ENCODE results near the gene LGALS9.
A peak's percentile ranks its signal among the peaks of the same experiment; 100 is the strongest.
"Not testable (repeated sequence)": the region's sequence is repeated elsewhere in the genome, so short reads cannot be mapped to it uniquely, and the experiment has no call there.

LGALS9 gene

GRCh38 chr17:27631897-27632725, 1.1 kb downstream of the LGALS9 start:
- peak in 1 of 2 experiments; percentile 20 for DNase-seq

- DNase-seq = peak; percentile 35 to 36
These were observed 1.8 kb downstream of the LGALS9 start for GRCh38 chr17:27632766-27633165.

GRCh38 chr17:27633312-27634025, 2.5 kb downstream of the LGALS9 start:
- DNase-seq = no peak

- no peak for DNase-seq
These were observed 3.0 kb downstream of the LGALS9 start for GRCh38 chr17:27634026-27634335.

GRCh38 chr17:27634776-27635175, 3.8 kb downstream of the LGALS9 start:
- DNase-seq = peak in 1 of 2 experiments; percentile 11

GRCh38 chr17:27635275-27635823, 4.4 kb downstream of the LGALS9 start:
- DNase-seq = peak; percentile 91

GRCh38 chr17:27636005-27636520, 5.1 kb downstream of the LGALS9 start:
- DNase-seq = not testable (repeated sequence)

GRCh38 chr17:27637818-27638217, 6.8 kb downstream of the LGALS9 start:
- DNase-seq = not testable (repeated sequence)

GRCh38 chr17:27638415-27638914, 7.5 kb downstream of the LGALS9 start:
- DNase-seq = not testable (repeated sequence)

- DNase-seq = no peak
These were observed 9.8 kb downstream of the LGALS9 start for GRCh38 chr17:27640790-27641189.

- DNase-seq = no peak
These were observed 13.6 kb downstream of the LGALS9 start for GRCh38 chr17:27644586-27644985.

- not testable (repeated sequence) for DNase-seq
These were observed 14.6 kb downstream of the LGALS9 start for GRCh38 chr17:27645621-27646020.

GRCh38 chr17:27646232-27646631, 15.2 kb downstream of the LGALS9 start:
- no peak for DNase-seq

- no peak for DNase-seq
These were observed 16.8 kb downstream of the LGALS9 start for GRCh38 chr17:27647765-27648164.

GRCh38 chr17:27649111-27649571, 18.2 kb downstream of the LGALS9 start:
- not testable (repeated sequence) for DNase-seq

GRCh38 chr17:27649929-27650328, 18.9 kb downstream of the LGALS9 start:
- DNase-seq = no peak

GRCh38 chr17:27650836-27651235, 19.8 kb downstream of the LGALS9 start:
- no peak for DNase-seq

GRCh38 chr17:27651411-27652345, 20.7 kb downstream of the LGALS9 start:
- DNase-seq = peak in 1 of 2 experiments; percentile 33

- not testable (repeated sequence) for DNase-seq
These were observed 22.5 kb downstream of the LGALS9 start for GRCh38 chr17:27653449-27653971.

GRCh38 chr17:27654136-27654535, 23.1 kb downstream of the LGALS9 start:
- DNase-seq = no peak

GRCh38 chr17:27654654-27655524, 23.9 kb downstream of the LGALS9 start:
- peak; percentile 54 to 77 for DNase-seq

All from Kasumi-1 (cell line).